ENCODE data around the gene GATA2. TPM values are rescaled to one million over a fixed set of nuclear protein-coding genes. Genes with fewer than 3 reads are reported as not detected.

Gene GATA2
- total RNA-seq, 1 experiment from 2014 or later, result 0.51 TPM

- ChIA-PET CTCF (interaction anchor here (0.6 to 1.3 kb wide), 7 partner anchors 10 to 412 kb away, joined by 3 to 4 read pairs (median 3); no protein-coding TSS in a partner anchor), POLR2A (interaction anchor here (0.7 kb wide), 1 partner anchor 621 kb away, joined by 3 read pairs; no protein-coding TSS in a partner anchor)
- no peak for DNase-seq (ENCODE audit: unreplicated experiment)
- BruUV-seq (replicated peaks), result no TSS peak
- Mint-ChIP-seq H3K4me1 (ENCODE audit: insufficient read depth, unreplicated experiment) (no peaks in the 10 kb centered on the region), H3K36me3 (ENCODE audit: insufficient read depth, unreplicated experiment) (no peaks in the 10 kb centered on the region), H3K27ac (ENCODE audit: low read depth, unreplicated experiment) (no peak overlapping the region), H3K4me3 (ENCODE audit: unreplicated experiment) (no peak overlapping the region), H3K9me3 (ENCODE audit: unreplicated experiment) (no peaks in the 10 kb centered on the region), H3K27me3 (ENCODE audit: insufficient read depth, unreplicated experiment) (peaks cover 24% of the 10 kb centered on the region)
- intact Hi-C loops (cut with micrococcal nuclease), result loop anchor here (5.0 kb wide), 1 partner anchor 398 kb away; no protein-coding TSS in a partner anchor
- no peak for TF ChIP-seq CTCF (IDR thresholded peaks at IDR 0.05; ENCODE audit: unreplicated experiment)
Measured at GRCh38 chr3:128495435-128495970, 2.5 kb upstream of the GATA2 start.

- Mint-ChIP-seq H3K27me3 (ENCODE audit: insufficient read depth, unreplicated experiment) (peaks cover 12% of the 10 kb centered on the region), H3K27ac (ENCODE audit: low read depth, unreplicated experiment) (no peak overlapping the region), H3K4me3 (ENCODE audit: unreplicated experiment) (no peak overlapping the region), H3K4me1 (ENCODE audit: insufficient read depth, unreplicated experiment) (no peaks in the 10 kb centered on the region), H3K36me3 (ENCODE audit: insufficient read depth, unreplicated experiment) (no peaks in the 10 kb centered on the region), H3K9me3 (ENCODE audit: unreplicated experiment) (no peaks in the 10 kb centered on the region)
- no peak for TF ChIP-seq CTCF (IDR thresholded peaks at IDR 0.05; ENCODE audit: unreplicated experiment)
- no peak for DNase-seq (ENCODE audit: unreplicated experiment)
- no TSS peak for BruUV-seq (replicated peaks)
- ChIA-PET POLR2A (no interaction called here), CTCF (no interaction called here)
- intact Hi-C loops (cut with micrococcal nuclease), result no loop called here
Measured at GRCh38 chr3:128494367-128494650, 1.3 kb upstream of the GATA2 start.

- TF ChIP-seq CTCF (IDR thresholded peaks at IDR 0.05; ENCODE audit: unreplicated experiment), result no peak
- BruUV-seq (replicated peaks), result no TSS peak
- no peak overlapping the region for H3K27ac Mint-ChIP-seq (ENCODE audit: low read depth, unreplicated experiment)
- no peak for DNase-seq (ENCODE audit: unreplicated experiment)
- POLR2A ChIA-PET, result no interaction called here
- H3K27me3 Mint-ChIP-seq (ENCODE audit: insufficient read depth, unreplicated experiment), result peaks cover 16% of the 10 kb centered on the region
- CTCF ChIA-PET, result no interaction called here
- intact Hi-C loops (cut with micrococcal nuclease), result no loop called here
- H3K36me3 Mint-ChIP-seq (ENCODE audit: insufficient read depth, unreplicated experiment), result no peaks in the 10 kb centered on the region
- H3K4me1 Mint-ChIP-seq (ENCODE audit: insufficient read depth, unreplicated experiment), result no peaks in the 10 kb centered on the region
- H3K9me3 Mint-ChIP-seq (ENCODE audit: unreplicated experiment), result no peaks in the 10 kb centered on the region
- H3K4me3 Mint-ChIP-seq (ENCODE audit: unreplicated experiment), result no peak overlapping the region
Measured at GRCh38 chr3:128493570-128494366, 767 bp upstream of the GATA2 start.

GRCh38 chr3:128491941-128492670 is 895 bp downstream of the GATA2 start:
- ChIA-PET CTCF (no interaction called here), POLR2A (no interaction called here)
- H3K4me1 Mint-ChIP-seq (ENCODE audit: insufficient read depth, unreplicated experiment), result peaks cover 3% of the 10 kb centered on the region
- no peak for DNase-seq (ENCODE audit: unreplicated experiment)
- H3K9me3 Mint-ChIP-seq (ENCODE audit: unreplicated experiment), result no peaks in the 10 kb centered on the region
- BruUV-seq (replicated peaks), result no TSS peak
- H3K27ac Mint-ChIP-seq (ENCODE audit: low read depth, unreplicated experiment), result no peak overlapping the region
- intact Hi-C loops (cut with micrococcal nuclease), result no loop called here
- no peak overlapping the region for H3K4me3 Mint-ChIP-seq (ENCODE audit: unreplicated experiment)
- H3K27me3 Mint-ChIP-seq (ENCODE audit: insufficient read depth, unreplicated experiment), result peaks cover 24% of the 10 kb centered on the region
- TF ChIP-seq CTCF (IDR thresholded peaks at IDR 0.05; ENCODE audit: unreplicated experiment), result no peak
- H3K36me3 Mint-ChIP-seq (ENCODE audit: insufficient read depth, unreplicated experiment), result no peaks in the 10 kb centered on the region

Measured in MCF 10A (cell line).